Activated CD4-positive, alpha-beta T cell treated with anti-CD3 and anti-CD28 coated beads for 36 hours (primary cell): Measurements from ENCODE around the gene UTP11. TPM values are rescaled to one million over a fixed set of nuclear protein-coding genes. Genes with fewer than 3 reads are reported as not detected.

Experiments used
- ATAC-seq: fragments of 200-7000 bp; cut with Tn5 transposase; one replicate; pipeline ENCODE4 v1.10.0; 2021; ENCODE audit warnings: mild to moderate bottlenecking, moderate library complexity
- CTCF ChIA-PET: fragments of 350-600 bp; sonication (Branson Sonifier 250); formaldehyde crosslinking; loops from one replicate; lab custom pipeline; 2021; ENCODE audit warnings: antibody characterized with exemption; lab: Charles Lee
- POLR2A ChIA-PET: fragments of 350-600 bp; sonication (Branson Sonifier 250); formaldehyde crosslinking; loops from one replicate; lab custom pipeline; 2021; ENCODE audit warnings: antibody characterized with exemption, inconsistent platforms; lab: Charles Lee
- DNase-seq: peaks from one replicate; pipeline ENCODE4 v3.0.0-alpha.2; 2020
- H3K27ac Mint-ChIP-seq: one replicate; pipeline ENCODE4 v1.8.0; 2021; ENCODE audit warnings: mixed read lengths
- H3K27me3 Mint-ChIP-seq: one replicate; pipeline ENCODE4 v1.8.0; 2021; ENCODE audit warnings: mixed read lengths
- H3K36me3 Mint-ChIP-seq: one replicate; pipeline ENCODE4 v1.8.0; 2021; ENCODE audit warnings: low read depth, mixed read lengths
- H3K4me1 Mint-ChIP-seq: one replicate; pipeline ENCODE4 v1.8.0; 2021; ENCODE audit warnings: mixed read lengths
- H3K4me3 Mint-ChIP-seq: one replicate; pipeline ENCODE4 v1.8.0; 2021; ENCODE audit warnings: mild to moderate bottlenecking, moderate library complexity, mixed read lengths
- H3K9me3 Mint-ChIP-seq: one replicate; pipeline ENCODE4 v1.8.0; 2021; ENCODE audit warnings: low read depth, mixed read lengths
- intact Hi-C, 2 experiments: fragments of 100-400 bp; cut with DNase I in 1 of 2; cut with micrococcal nuclease in 1 of 2; formaldehyde crosslinking; loops; one replicate each; pipeline versions ENCODE4 v1.14.2 to v1.15.1; 2022 to 2024; cut with DNase I, micrococcal nuclease
- total RNA-seq, 2 experiments: library from RNA; stranded (reverse); gene quantifications; one replicate each; pipeline ENCODE4 v1.2.3, GENCODE V29; 2021

UTP11 gene
- total RNA-seq, 2 experiments from 2014 or later = 68.9 to 82.4 TPM

- CTCF ChIA-PET = interaction anchor here (0.7 to 2.1 kb wide), 7 partner anchors 9 to 64 kb away, joined by 3 to 27 read pairs (median 4); no protein-coding TSS in a partner anchor
- POLR2A ChIA-PET = no interaction called here
These were observed 60.3 kb downstream of the UTP11 start for GRCh38 chr1:38072858-38073257.

GRCh38 chr1:38073534-38074301 is 61.2 kb downstream of the UTP11 start:
- peaks cover 23% of the 10 kb centered on the region for H3K27me3 Mint-ChIP-seq
- H3K4me3 Mint-ChIP-seq = no peak overlapping the region
- H3K36me3 Mint-ChIP-seq = no peaks in the 10 kb centered on the region
- intact Hi-C loops = loop anchor here in 1 of 2 experiments (5.0 kb wide), 1 partner anchor 46 kb away; no protein-coding TSS in a partner anchor
- H3K27ac Mint-ChIP-seq = no peak overlapping the region
- DNase-seq (no peak), ATAC-seq (no peak)
- ChIA-PET POLR2A (no interaction called here), CTCF (interaction anchor here (0.5 kb wide), 1 partner anchor 53 kb away, joined by 3 read pairs; no protein-coding TSS in a partner anchor)
- H3K9me3 Mint-ChIP-seq = no peaks in the 10 kb centered on the region
- H3K4me1 Mint-ChIP-seq = no peaks in the 10 kb centered on the region

More at GRCh38 chr1:38072858-38073257, 60.3 kb downstream of the UTP11 start:
- Mint-ChIP-seq H3K4me3 (no peak overlapping the region), H3K36me3 (no peaks in the 10 kb centered on the region), H3K27ac (no peak overlapping the region), H3K27me3 (peaks cover 27% of the 10 kb centered on the region), H3K9me3 (no peaks in the 10 kb centered on the region), H3K4me1 (no peaks in the 10 kb centered on the region)
- ATAC-seq (no peak), DNase-seq (no peak)
- intact Hi-C loops = loop anchor here (1.0 to 5.0 kb wide), 2 partner anchors 46 to 47 kb away; no protein-coding TSS in a partner anchor

GRCh38 chr1:38074302-38074677 is 61.8 kb downstream of the UTP11 start:
- no peaks in the 10 kb centered on the region for H3K36me3 Mint-ChIP-seq
- H3K27ac Mint-ChIP-seq = no peak overlapping the region
- ATAC-seq (no peak), DNase-seq (no peak)
- peaks cover 21% of the 10 kb centered on the region for H3K27me3 Mint-ChIP-seq
- ChIA-PET POLR2A (no interaction called here), CTCF (no interaction called here)
- intact Hi-C loops = loop anchor here in 1 of 2 experiments (5.0 kb wide), 1 partner anchor 47 kb away; no protein-coding TSS in a partner anchor
- H3K9me3 Mint-ChIP-seq = no peaks in the 10 kb centered on the region
- H3K4me1 Mint-ChIP-seq = no peaks in the 10 kb centered on the region
- no peak overlapping the region for H3K4me3 Mint-ChIP-seq

Other genes starting within 250 kb of the UTP11 start
- under 1 TPM; 0.43 to 0.51 TPM for gene EPHA10, start 247.6 kb upstream of the UTP11 start, total RNA-seq
- 1 to 10 TPM; 1.0 TPM for gene MANEAL, start 218.9 kb upstream of the UTP11 start, total RNA-seq
- gene C1orf122, start 204.9 kb upstream of the UTP11 start, total RNA-seq = 10 to 100 TPM; 10.8 to 17.9 TPM
- 10 to 100 TPM; 22.9 to 36.3 TPM for gene YRDC, start 204.5 kb upstream of the UTP11 start, total RNA-seq
- gene MTF1, start 153.1 kb upstream of the UTP11 start, total RNA-seq = 10 to 100 TPM; 16.1 to 23.8 TPM
- 10 to 100 TPM; 27.7 to 28.9 TPM for gene INPP5B, start 65.7 kb upstream of the UTP11 start, total RNA-seq
- gene SF3A3, start 22.7 kb upstream of the UTP11 start, total RNA-seq = 100 to 1,000 TPM; 131 TPM
- gene FHL3, start 7.2 kb upstream of the UTP11 start, total RNA-seq = 10 to 100 TPM; 21.1 to 23.8 TPM
- gene POU3F1, start 34.1 kb downstream of the UTP11 start, total RNA-seq = under 1 TPM; 0.11 to 0.26 TPM